Astrocyte (in vitro differentiated cells and primary cell): ENCODE measurements around the gene C9orf43.

Experiments used
- EZH2 ChIP-seq: IDR thresholded peaks from 2 replicates; pipeline ENCODE4 v1.6.1; 2012; ENCODE audit warnings: mild to moderate bottlenecking, low read length, inconsistent platforms; ENCODE audit not compliant: insufficient read depth
- TF ChIP-seq, protein P1 (sequence below): IDR thresholded peaks from 2 replicates; pipeline ENCODE4 v1.5.1; 2011; ENCODE audit warnings: low read depth, mild to moderate bottlenecking, inconsistent platforms, low read length, moderate library complexity; ENCODE audit not compliant: insufficient read depth

DNA sequence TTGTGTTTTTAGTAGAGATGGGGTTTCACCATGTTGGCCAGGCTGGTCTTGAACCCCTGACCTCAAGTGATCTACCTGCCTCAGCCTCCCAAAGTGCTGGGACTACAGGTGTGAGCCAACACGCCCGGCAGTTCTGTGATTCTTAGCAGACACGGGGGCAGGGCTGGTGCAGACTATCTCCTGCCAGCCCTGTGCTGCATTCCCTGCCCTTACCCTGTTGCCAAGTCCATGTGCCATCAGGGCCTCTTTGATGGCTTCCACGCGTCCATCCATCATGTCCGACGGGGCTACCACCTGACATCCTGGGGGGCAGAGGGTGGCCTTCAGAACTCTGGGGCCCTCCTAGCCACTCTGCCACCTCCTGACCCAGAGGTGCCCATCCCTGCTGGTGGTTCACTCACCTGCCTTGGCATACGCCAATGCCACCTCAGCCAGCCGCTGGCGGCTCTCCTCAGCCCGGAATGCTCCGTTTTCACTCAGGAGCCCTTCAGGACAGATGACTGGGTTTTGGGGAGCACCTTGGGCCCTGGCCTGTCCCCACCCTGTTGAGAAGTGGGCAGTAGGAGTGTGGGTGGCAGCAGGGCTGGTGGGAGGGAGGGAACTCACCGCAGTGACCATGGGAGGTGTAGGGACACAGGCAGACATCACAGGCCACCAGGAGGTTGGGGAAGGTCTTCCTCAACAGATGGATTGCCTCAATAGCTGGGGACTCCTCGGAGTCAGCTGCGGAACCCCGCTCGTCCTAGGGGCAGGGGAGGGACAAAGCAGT lies 20.2 kb upstream of the C9orf43 start:
- TF ChIP-seq, protein P1, sequence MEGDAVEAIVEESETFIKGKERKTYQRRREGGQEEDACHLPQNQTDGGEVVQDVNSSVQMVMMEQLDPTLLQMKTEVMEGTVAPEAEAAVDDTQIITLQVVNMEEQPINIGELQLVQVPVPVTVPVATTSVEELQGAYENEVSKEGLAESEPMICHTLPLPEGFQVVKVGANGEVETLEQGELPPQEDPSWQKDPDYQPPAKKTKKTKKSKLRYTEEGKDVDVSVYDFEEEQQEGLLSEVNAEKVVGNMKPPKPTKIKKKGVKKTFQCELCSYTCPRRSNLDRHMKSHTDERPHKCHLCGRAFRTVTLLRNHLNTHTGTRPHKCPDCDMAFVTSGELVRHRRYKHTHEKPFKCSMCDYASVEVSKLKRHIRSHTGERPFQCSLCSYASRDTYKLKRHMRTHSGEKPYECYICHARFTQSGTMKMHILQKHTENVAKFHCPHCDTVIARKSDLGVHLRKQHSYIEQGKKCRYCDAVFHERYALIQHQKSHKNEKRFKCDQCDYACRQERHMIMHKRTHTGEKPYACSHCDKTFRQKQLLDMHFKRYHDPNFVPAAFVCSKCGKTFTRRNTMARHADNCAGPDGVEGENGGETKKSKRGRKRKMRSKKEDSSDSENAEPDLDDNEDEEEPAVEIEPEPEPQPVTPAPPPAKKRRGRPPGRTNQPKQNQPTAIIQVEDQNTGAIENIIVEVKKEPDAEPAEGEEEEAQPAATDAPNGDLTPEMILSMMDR, result no peak
- no peak for TF ChIP-seq EZH2
